Bronchial epithelial cell (primary cell): ENCODE measurements around the gene RAI1. TPM values are rescaled to one million over a fixed set of nuclear protein-coding genes. Genes with fewer than 3 reads are reported as not detected.

Source experiments
- DNase-seq: peaks from one replicate; pipeline ENCODE4 v3.0.0-alpha.2; 2010; ENCODE audit warnings: low read depth
- FAIRE-seq: peaks from 2 replicates; lab custom pipeline; 2011; peaks lifted over from hg19 to GRCh38; lab: Jason Lieb, UNC
- H3K27me3 ChIP-seq: 2 replicates; pipeline ENCODE4 v1.5.1; 2011; ENCODE audit warnings: low read length; ENCODE audit not compliant: control insufficient read depth, insufficient read depth
- H3K36me3 ChIP-seq: 2 replicates; pipeline ENCODE4 v1.5.1; 2011; ENCODE audit warnings: low read length; ENCODE audit not compliant: control insufficient read depth, insufficient read depth
- H3K4me3 ChIP-seq: 2 replicates; pipeline ENCODE4 v1.5.1; 2011; ENCODE audit warnings: mild to moderate bottlenecking, low read depth, low read length, control low read depth
- total RNA-seq: library from RNA; depleted of rRNA; stranded (reverse); fragments of >200 nt; gene quantifications from 2 replicates; pipeline ENCODE4 v1.2.1, GENCODE V29; 2014
- TF ChIP-seq, protein P1 (sequence below): IDR thresholded peaks from 2 replicates; pipeline ENCODE4 v1.5.1; 2011; ENCODE audit warnings: mild to moderate bottlenecking, moderate library complexity, low read length, control low read depth, inconsistent platforms; ENCODE audit not compliant: insufficient read depth, severe bottlenecking

RAI1 gene
- total RNA-seq, 1 donor from 2014 or later = 7.4 TPM

DNA sequence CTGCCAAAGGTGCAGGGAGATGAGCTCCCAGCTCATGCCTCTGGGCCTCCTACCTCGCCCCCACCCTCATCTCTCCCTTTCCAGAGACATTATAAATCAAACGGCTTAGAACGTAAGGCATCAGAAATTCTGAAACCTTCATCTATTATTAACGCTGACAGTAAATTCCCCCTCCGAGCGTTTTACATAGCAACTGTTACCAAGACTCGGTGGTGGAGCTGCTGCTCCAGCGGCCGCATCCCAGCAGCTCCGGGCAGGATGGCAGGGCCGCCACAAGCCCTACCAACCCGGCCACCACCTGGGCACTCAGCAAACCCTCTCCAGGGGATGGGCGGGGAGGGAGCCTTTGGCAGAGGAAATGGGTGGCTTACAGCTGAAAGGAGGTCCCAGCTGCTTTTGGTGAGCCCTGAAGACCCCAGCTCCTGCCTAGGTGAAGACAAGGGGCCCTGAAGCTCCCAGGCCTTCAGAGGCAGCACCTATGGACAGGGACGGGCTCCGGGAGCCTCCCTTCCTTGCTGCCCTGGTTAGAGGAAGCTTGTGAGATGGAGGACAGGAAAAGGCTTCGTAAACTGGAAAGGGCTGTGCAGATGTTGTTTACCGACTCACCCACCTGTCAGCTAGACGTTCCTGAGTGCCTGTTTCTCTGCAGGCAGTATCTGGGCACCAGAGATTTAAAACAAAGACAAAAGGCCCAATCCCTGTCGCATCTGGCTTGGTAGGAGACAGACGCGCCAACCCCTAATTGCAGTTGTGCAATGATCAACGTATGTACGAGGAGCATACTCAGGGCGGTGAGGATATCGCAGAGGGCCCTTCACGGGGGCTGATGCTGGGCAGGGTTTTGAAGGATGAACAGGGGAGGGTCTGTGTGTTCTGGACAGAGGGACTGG is 76.9 kb downstream of the RAI1 start:
- H3K27me3 ChIP-seq = no peaks in the 10 kb centered on the region
- DNase-seq (no peak), FAIRE-seq (no peak)
- H3K4me3 ChIP-seq = no peak overlapping the region
- H3K36me3 ChIP-seq = peaks cover 21% of the 10 kb centered on the region
- TF ChIP-seq, protein P1, sequence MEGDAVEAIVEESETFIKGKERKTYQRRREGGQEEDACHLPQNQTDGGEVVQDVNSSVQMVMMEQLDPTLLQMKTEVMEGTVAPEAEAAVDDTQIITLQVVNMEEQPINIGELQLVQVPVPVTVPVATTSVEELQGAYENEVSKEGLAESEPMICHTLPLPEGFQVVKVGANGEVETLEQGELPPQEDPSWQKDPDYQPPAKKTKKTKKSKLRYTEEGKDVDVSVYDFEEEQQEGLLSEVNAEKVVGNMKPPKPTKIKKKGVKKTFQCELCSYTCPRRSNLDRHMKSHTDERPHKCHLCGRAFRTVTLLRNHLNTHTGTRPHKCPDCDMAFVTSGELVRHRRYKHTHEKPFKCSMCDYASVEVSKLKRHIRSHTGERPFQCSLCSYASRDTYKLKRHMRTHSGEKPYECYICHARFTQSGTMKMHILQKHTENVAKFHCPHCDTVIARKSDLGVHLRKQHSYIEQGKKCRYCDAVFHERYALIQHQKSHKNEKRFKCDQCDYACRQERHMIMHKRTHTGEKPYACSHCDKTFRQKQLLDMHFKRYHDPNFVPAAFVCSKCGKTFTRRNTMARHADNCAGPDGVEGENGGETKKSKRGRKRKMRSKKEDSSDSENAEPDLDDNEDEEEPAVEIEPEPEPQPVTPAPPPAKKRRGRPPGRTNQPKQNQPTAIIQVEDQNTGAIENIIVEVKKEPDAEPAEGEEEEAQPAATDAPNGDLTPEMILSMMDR = no peak

DNA sequence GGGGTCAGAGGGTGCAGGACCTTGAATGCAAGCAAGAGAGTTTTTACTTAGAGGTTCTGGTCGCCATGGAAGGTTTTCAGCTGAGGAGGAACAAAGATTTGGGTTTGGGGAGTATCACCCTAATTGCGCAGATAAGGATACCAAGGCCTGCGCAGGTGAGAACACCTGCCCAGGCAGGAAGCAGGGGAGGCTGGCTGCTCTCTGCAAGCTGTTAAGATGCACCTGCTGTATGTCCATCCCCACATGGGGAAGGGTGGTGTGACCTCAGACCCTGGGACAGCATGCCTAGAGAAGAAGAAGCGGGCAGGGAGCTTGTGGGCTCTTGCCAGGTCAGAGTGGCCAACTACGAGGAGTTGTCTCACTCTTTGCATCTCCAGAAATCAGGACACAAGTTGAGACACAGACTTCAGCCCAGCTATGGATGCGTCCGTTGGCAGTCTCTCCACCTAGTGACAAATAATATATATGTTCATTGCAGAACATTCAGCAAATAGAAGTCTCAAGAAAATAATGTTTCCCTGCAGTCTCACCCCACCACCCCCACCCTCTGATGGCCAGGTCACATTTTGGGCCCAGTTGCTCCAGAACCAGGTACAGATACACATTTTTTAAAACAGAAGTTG is 77.8 kb downstream of the RAI1 start:
- DNase-seq (no peak), FAIRE-seq (no peak)
- H3K36me3 ChIP-seq = peaks cover 20% of the 10 kb centered on the region
- TF ChIP-seq, protein P1 = no peak
- H3K4me3 ChIP-seq = no peak overlapping the region
- no peaks in the 10 kb centered on the region for H3K27me3 ChIP-seq

DNA sequence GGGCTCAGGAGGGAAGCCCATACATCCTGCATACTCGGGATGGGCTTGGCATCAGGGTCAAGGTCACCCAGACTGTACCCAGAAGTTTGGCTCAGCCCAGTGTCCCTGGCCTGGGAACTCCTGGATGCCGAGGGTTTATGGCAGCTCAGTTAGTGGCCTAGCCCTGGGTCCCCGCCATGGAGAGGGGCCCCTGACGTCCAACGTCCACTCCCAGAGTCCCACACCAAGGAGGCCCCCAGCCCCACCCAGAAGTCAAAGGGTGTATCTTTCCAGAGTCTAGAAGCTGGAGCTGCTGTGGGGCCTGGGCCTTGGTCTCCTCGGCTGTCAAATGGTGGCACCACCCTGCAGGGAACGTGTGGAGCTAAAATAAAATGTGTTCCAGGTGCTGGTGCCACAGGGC is 79.1 kb downstream of the RAI1 start:
- no peak for FAIRE-seq
- H3K4me3 ChIP-seq = no peak overlapping the region
- TF ChIP-seq, protein P1 = no peak
- H3K27me3 ChIP-seq = no peaks in the 10 kb centered on the region
- H3K36me3 ChIP-seq = peaks cover 17% of the 10 kb centered on the region
- no peak for DNase-seq

DNA sequence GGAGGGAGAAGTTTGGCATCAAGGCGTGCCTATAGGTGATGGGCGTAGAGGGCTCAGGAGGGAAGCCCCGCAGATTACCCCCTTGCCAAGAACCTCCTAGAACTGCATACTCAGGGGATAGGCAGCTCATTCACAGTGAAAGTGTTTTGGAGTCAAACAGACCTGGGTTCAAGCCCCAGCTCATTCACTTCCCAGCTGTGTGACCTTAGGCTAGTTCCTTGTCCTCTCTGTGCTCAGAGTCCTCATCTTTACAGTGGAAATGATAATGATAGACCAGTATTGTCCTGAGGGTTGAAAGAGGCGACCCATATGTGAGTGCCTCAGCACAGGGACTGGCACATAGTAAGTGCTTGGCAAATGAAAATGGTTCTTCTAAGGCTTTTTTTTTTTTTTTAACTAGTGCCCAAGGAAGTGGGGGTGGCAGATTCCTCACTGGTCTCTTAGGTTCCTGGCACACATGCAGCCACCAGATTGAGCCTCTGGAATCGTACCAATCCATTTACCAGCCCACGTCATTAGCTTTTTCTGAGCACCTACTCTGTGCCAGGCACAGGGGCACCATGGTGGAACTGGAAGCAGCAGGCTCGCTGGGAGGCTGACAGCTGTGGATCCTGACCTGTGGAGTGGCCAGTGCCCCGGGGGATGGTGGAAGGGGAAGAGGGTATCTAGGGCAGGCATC is 79.8 kb downstream of the RAI1 start:
- no peak for DNase-seq
- FAIRE-seq = no peak
- Histone ChIP-seq H3K27me3 (no peaks in the 10 kb centered on the region), H3K36me3 (peaks cover 15% of the 10 kb centered on the region), H3K4me3 (no peak overlapping the region)
- TF ChIP-seq, protein P1 = no peak

DNA sequence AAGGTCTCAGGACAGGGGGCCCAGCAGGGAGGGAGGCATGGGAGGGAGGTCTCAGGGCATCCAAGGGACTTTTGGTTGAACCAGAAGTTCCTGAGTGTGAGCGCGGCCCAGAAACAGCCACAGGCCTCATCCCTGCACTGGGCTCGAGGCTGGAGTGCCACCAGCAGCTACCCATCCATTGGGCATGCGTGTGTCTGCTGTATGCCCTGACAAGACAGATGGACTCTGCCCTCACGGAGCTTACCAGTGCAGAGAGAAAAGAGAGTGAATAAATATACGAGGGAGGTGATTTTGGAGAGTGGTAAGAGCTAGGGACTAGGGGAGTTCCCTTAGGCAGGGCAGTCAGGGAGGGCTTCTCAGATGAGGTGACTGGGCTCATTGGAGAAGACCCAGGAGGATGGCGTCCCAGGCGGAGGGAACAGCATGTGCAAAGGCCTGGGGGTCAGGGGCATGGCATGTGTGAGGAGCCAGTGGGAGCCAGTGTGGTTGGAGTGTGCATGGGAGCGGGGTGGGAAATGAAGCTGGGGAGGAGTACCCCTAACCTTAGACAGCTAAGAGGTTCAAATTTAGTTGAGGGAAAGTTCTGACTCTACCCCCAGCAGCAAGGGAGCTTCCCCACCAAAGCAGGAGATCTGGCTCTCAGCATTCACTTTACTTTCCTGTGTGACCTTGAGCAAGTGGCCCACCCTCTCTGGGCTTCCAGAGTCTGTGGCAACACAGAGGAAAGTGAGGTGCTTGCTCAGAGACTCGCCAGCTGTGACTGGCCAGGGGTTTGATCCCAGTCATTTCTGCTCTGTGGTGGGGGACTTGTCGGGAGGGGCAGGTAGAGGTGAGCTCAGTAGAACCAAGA is 80.9 kb downstream of the RAI1 start:
- Histone ChIP-seq H3K27me3 (no peaks in the 10 kb centered on the region), H3K4me3 (no peak overlapping the region), H3K36me3 (peaks cover 13% of the 10 kb centered on the region)
- TF ChIP-seq, protein P1 = no peak
- no peak for FAIRE-seq
- DNase-seq = no peak
